Measurements from ENCODE around the gene TICAM2. TPM values are rescaled to one million over a fixed set of nuclear protein-coding genes. Genes with fewer than 3 reads are reported as not detected.

The TICAM2 gene
- total and polyA plus RNA-seq, 2 donors (not counting 1 experiment from before 2014, with no cell fraction given): 0.55 to 5.4 TPM

DNA sequence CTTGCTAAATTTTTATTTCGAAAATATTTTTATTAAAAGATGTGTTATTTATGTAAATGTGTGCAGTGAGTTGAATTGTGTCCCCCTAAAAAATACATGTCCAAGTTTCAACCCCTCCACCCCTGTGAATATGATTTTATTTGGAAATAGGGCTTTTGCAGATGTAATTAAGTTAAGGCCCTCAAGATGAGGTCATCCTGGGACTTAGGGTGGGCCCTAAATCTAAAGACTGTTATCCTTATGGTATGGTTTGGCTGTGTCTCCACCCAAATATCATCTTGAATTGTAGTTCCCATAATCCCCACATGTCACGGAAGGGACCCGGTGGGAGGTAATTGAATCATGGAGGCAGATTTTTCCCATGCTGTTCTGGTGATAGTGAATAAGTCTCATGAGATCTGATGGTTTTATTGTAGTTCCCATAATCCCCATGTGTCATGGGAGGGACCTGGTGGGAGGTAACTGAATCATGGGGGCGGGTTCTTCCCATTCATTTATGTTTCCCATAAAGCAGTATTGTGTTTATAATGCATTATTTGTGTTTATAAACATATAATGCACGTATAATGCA lies 25.1 kb upstream of the TICAM2 start:
- H2AFZ ChIP-seq (ENCODE audit: insufficient read depth, low read depth, low read length, poor library complexity, severe bottlenecking): no peak overlapping the region
- Mint-ChIP-seq H3K27me3 (no peaks in the 10 kb centered on the region), H3K9me3 (ENCODE audit: insufficient read depth) (no peaks in the 10 kb centered on the region), H3K27ac (no peak overlapping the region), H3K4me1 (peaks cover 18% of the 10 kb centered on the region), H3K4me3 (peak overlapping the region; percentile 17)
- TF ChIP-seq EZH2 (IDR thresholded peaks at IDR 0.05; ENCODE audit: borderline replicate concordance, insufficient read depth, low read depth, low read length, poor library complexity, severe bottlenecking) (no peak), CTCF (IDR thresholded peaks at IDR 0.05) (no peak)
- H3K9ac ChIP-seq (ENCODE audit: low read length): no peak overlapping the region
- intact Hi-C loops (cut with micrococcal nuclease): no loop called here
- no CpG with 5 or more reads among the region's 5 CpGs for WGBS (ENCODE audit: insufficient coverage)
- H3K4me3 ChIP-seq (ENCODE audit: control extremely low read depth in 1 of 5, extremely low read depth in 1 of 5, insufficient read depth in 1 of 5, low read depth in 2 of 5, low read length in 4 of 5): no peak overlapping the region
- no peaks in the 10 kb centered on the region for H3K36me3 ChIP-seq (replicated peaks in 1 of 2; ENCODE audit: control extremely low read depth in 1 of 2, control insufficient read depth in 1 of 2, extremely low read depth in 1 of 2, insufficient read depth in 2 of 2, low read length in 1 of 2)
- H3K4me1 ChIP-seq (ENCODE audit: control insufficient read depth in 2 of 2, insufficient read depth in 2 of 2, low read length in 2 of 2): peaks cover 29 to 32% of the 10 kb centered on the region in 2 donors
- no peak overlapping the region for H3K4me2 ChIP-seq (replicated peaks; ENCODE audit: low read depth, low read length, poor library complexity, severe bottlenecking)
- peaks cover 32% of the 10 kb centered on the region for H3K79me2 ChIP-seq (ENCODE audit: control insufficient read depth, insufficient read depth, low read length)
- ChIA-PET CTCF (no interaction called here), POLR2A (no interaction called here)
- no peaks in the 10 kb centered on the region for H3K9me3 ChIP-seq (ENCODE audit: control extremely low read depth in 1 of 3, control insufficient read depth in 2 of 3, insufficient read depth in 1 of 3, low read length in 2 of 3)
- H3K27me3 ChIP-seq (replicated peaks in 1 of 4; ENCODE audit: control extremely low read depth in 1 of 4, control insufficient read depth in 3 of 4, insufficient read depth in 4 of 4, low read length in 3 of 4): peaks cover 0 to 5% (median 0%) of the 10 kb centered on the region in 4 experiments
- DNase-seq (no peak), ATAC-seq (ENCODE audit: low read depth) (no peak)
- peaks cover 9% of the 10 kb centered on the region for H4K20me1 ChIP-seq (ENCODE audit: control insufficient read depth, insufficient read depth, low read length, poor library complexity, severe bottlenecking)
- no peak overlapping the region for H3K27ac ChIP-seq (ENCODE audit: low read length in 2 of 2)

GRCh38 chr5:115626445-115626823 lies 24.2 kb upstream of the TICAM2 start:
- WGBS (ENCODE audit: insufficient coverage): 0% methylated on average over 1 of the region's 9 CpGs
- no peak for TF ChIP-seq EZH2 (IDR thresholded peaks at IDR 0.05; ENCODE audit: borderline replicate concordance, insufficient read depth, low read depth, low read length, poor library complexity, severe bottlenecking)
- no peak for TF ChIP-seq CTCF (IDR thresholded peaks at IDR 0.05)
- peak overlapping the region; percentile 88 to 96 for H3K27ac ChIP-seq (ENCODE audit: low read length in 2 of 2)
- peak overlapping the region; percentile 67 to 92 (median 87) for H3K4me3 ChIP-seq (ENCODE audit: control extremely low read depth in 1 of 5, extremely low read depth in 1 of 5, insufficient read depth in 1 of 5, low read depth in 2 of 5, low read length in 4 of 5)
- no peaks in the 10 kb centered on the region for H3K9me3 ChIP-seq (ENCODE audit: control extremely low read depth in 1 of 3, control insufficient read depth in 2 of 3, insufficient read depth in 1 of 3, low read length in 2 of 3)
- no peaks in the 10 kb centered on the region for H3K36me3 ChIP-seq (replicated peaks in 1 of 2; ENCODE audit: control extremely low read depth in 1 of 2, control insufficient read depth in 1 of 2, extremely low read depth in 1 of 2, insufficient read depth in 2 of 2, low read length in 1 of 2)
- H3K79me2 ChIP-seq (ENCODE audit: control insufficient read depth, insufficient read depth, low read length): peaks cover 38% of the 10 kb centered on the region
- H3K4me1 ChIP-seq (ENCODE audit: control insufficient read depth in 2 of 2, insufficient read depth in 2 of 2, low read length in 2 of 2): peaks cover 32 to 35% of the 10 kb centered on the region in 2 donors
- no peak for DNase-seq
- peaks cover 15% of the 10 kb centered on the region for H4K20me1 ChIP-seq (ENCODE audit: control insufficient read depth, insufficient read depth, low read length, poor library complexity, severe bottlenecking)
- H3K4me1 Mint-ChIP-seq: peaks cover 25% of the 10 kb centered on the region
- no peaks in the 10 kb centered on the region for H3K27me3 Mint-ChIP-seq
- H3K27ac Mint-ChIP-seq: no peak overlapping the region
- H3K4me3 Mint-ChIP-seq: no peak overlapping the region
- no peaks in the 10 kb centered on the region for H3K9me3 Mint-ChIP-seq (ENCODE audit: insufficient read depth)
- H2AFZ ChIP-seq (ENCODE audit: insufficient read depth, low read depth, low read length, poor library complexity, severe bottlenecking): peak overlapping the region; percentile 90
- peak overlapping the region; percentile 97 for H3K9ac ChIP-seq (ENCODE audit: low read length)
- CTCF ChIA-PET: interaction anchor here (2.7 kb wide), 1 partner anchor 9 kb away, joined by 7 read pairs; no protein-coding TSS in a partner anchor
- POLR2A ChIA-PET: no interaction called here
- intact Hi-C loops (cut with micrococcal nuclease): loop anchor here (1.0 kb wide), 8 partner anchors 8 to 459 kb away; partner anchors contain the start of genes AP3S1, ATG12, CCDC112 and COMMD10
- H3K27me3 ChIP-seq (replicated peaks in 1 of 4; ENCODE audit: control extremely low read depth in 1 of 4, control insufficient read depth in 3 of 4, insufficient read depth in 4 of 4, low read length in 3 of 4): peaks cover 0 to 5% (median 0%) of the 10 kb centered on the region in 4 experiments
- peak overlapping the region; percentile 86 for H3K4me2 ChIP-seq (replicated peaks; ENCODE audit: low read depth, low read length, poor library complexity, severe bottlenecking)
- ATAC-seq (ENCODE audit: low read depth): peak; percentile 1

Data from B cell (primary cell).